CD4-positive, alpha-beta T cell treated with Interferon alpha-2 for 1 hour (primary cell): ENCODE results near the gene CNPY3.

ENCODE experiments used
- DNase-seq, 2 donors: peaks; one replicate each; pipeline ENCODE4 v3.0.0-alpha.2; 2020 to 2022

CNPY3 gene

GRCh38 chr6:42961020-42961470, 31.8 kb downstream of the CNPY3 start:
- DNase-seq: no peak

GRCh38 chr6:42962096-42962495, 32.8 kb downstream of the CNPY3 start:
- no peak for DNase-seq

GRCh38 chr6:42962502-42963178, 33.4 kb downstream of the CNPY3 start:
- DNase-seq: no peak

GRCh38 chr6:42963179-42963854, 34.0 kb downstream of the CNPY3 start:
- no peak for DNase-seq

- peak in 1 of 2 donors; percentile 54 for DNase-seq
Measured at GRCh38 chr6:42963855-42964605, 34.8 kb downstream of the CNPY3 start.

GRCh38 chr6:42966571-42966970, 37.3 kb downstream of the CNPY3 start:
- DNase-seq: no peak

GRCh38 chr6:42967228-42967627, 37.9 kb downstream of the CNPY3 start:
- DNase-seq: no peak

- no peak for DNase-seq
Measured at GRCh38 chr6:42968126-42968701, 38.9 kb downstream of the CNPY3 start.

GRCh38 chr6:42968783-42969182, 39.5 kb downstream of the CNPY3 start:
- DNase-seq: no peak

- no peak for DNase-seq
Measured at GRCh38 chr6:42969431-42969830, 40.2 kb downstream of the CNPY3 start.

- DNase-seq: no peak
Measured at GRCh38 chr6:42969934-42970333, 40.7 kb downstream of the CNPY3 start.

- DNase-seq: no peak
Measured at GRCh38 chr6:42970871-42971612, 41.8 kb downstream of the CNPY3 start.

- no peak for DNase-seq
Measured at GRCh38 chr6:42971746-42972327, 42.6 kb downstream of the CNPY3 start.

- DNase-seq: no peak
Measured at GRCh38 chr6:42973926-42974325, 44.6 kb downstream of the CNPY3 start.

GRCh38 chr6:42974919-42975505, 45.7 kb downstream of the CNPY3 start:
- DNase-seq: no peak

GRCh38 chr6:42978487-42978838, 49.2 kb downstream of the CNPY3 start:
- DNase-seq: no peak

GRCh38 chr6:42978839-42979522, 49.7 kb downstream of the CNPY3 start, which contains the start of gene PEX6:
Gene PEX6 (minus strand): TSS chr6:42979181. CDS start chr6:42979150, 31 bp downstream.
- peak; percentile 93 for DNase-seq

GRCh38 chr6:42979523-42980177, 50.4 kb downstream of the CNPY3 start:
- no peak for DNase-seq

- DNase-seq: no peak
Measured at GRCh38 chr6:42981836-42982235, 52.6 kb downstream of the CNPY3 start.
